Measurements from ENCODE around the gene THBS2. TPM values are rescaled to one million over a fixed set of nuclear protein-coding genes. Genes with fewer than 3 reads are reported as not detected.

Gene THBS2
- total RNA-seq: 0.14 and 0.80 TPM in 2 replicates

GRCh38 chr6:169253337-169254238 is at the start of gene THBS2:
Gene THBS2 (minus strand): TSS chr6:169253846. CDS start chr6:169250784, 3,062 bp downstream.

